ENCODE results near the gene KLHL29. TPM values are rescaled to one million over a fixed set of nuclear protein-coding genes. Genes with fewer than 3 reads are reported as not detected.

KLHL29 gene
- total RNA-seq, 1 experiment from 2014 or later, result 7.7 TPM

- TF ChIP-seq REST (IDR thresholded peaks at IDR 0.05; ENCODE audit: insufficient read depth in 1 of 2, low read depth in 2 of 2, low read length in 1 of 2), result no peak
- no peak for TF ChIP-seq TCF7L2 (IDR thresholded peaks at IDR 0.05; ENCODE audit: low read depth, low read length)
- no peak for TF ChIP-seq SIN3A (IDR thresholded peaks at IDR 0.05; ENCODE audit: borderline replicate concordance, insufficient read depth, low read depth, low read length)
- TF ChIP-seq CTCF (IDR thresholded peaks at IDR 0.05), result no peak
- TF ChIP-seq POLR2AphosphoS5 (IDR thresholded peaks at IDR 0.05; ENCODE audit: low read depth, low read length), result no peak
- BruUV-seq (replicated peaks), result no TSS peak
- Histone ChIP-seq H3K27ac (ENCODE audit: low read length) (no peak overlapping the region), H3K27me3 (ENCODE audit: control insufficient read depth, insufficient read depth, low read length) (no peaks in the 10 kb centered on the region), H3K4me1 (ENCODE audit: control insufficient read depth, insufficient read depth, low read length) (peaks cover 17% of the 10 kb centered on the region), H3K4me3 (ENCODE audit: low read depth in 2 of 2, low read length in 2 of 2) (no peak overlapping the region), H3K9me3 (ENCODE audit: control insufficient read depth, insufficient read depth, low read depth, low read length) (no peaks in the 10 kb centered on the region), H3K36me3 (ENCODE audit: control insufficient read depth, insufficient read depth, low read length) (no peaks in the 10 kb centered on the region)
- in situ Hi-C loops (cut with HindIII; ENCODE audit: low pct_unique_long_range_greater_than_20kb, low sequenced_read_pairs) (no loop called here), intact Hi-C loops (cut with micrococcal nuclease; ENCODE audit: unreplicated experiment) (no loop called here)
- POLR2A ChIA-PET, result no interaction called here
- ATAC-seq, result no peak
- CTCF ChIA-PET, result no interaction called here
- no peak for DNase-seq (ENCODE audit: low read depth, low spot score)
Observed at GRCh38 chr2:23545396-23545795, 160.4 kb downstream of the KLHL29 start.

GRCh38 chr2:23545811-23546210 is 160.8 kb downstream of the KLHL29 start:
- Histone ChIP-seq H3K9me3 (ENCODE audit: control insufficient read depth, insufficient read depth, low read depth, low read length) (no peaks in the 10 kb centered on the region), H3K36me3 (ENCODE audit: control insufficient read depth, insufficient read depth, low read length) (no peaks in the 10 kb centered on the region), H3K4me3 (ENCODE audit: low read depth in 2 of 2, low read length in 2 of 2) (no peak overlapping the region), H3K27ac (ENCODE audit: low read length) (no peak overlapping the region), H3K4me1 (ENCODE audit: control insufficient read depth, insufficient read depth, low read length) (peaks cover 17% of the 10 kb centered on the region), H3K27me3 (ENCODE audit: control insufficient read depth, insufficient read depth, low read length) (no peaks in the 10 kb centered on the region)
- DNase-seq (ENCODE audit: low read depth, low spot score), result no peak
- intact Hi-C loops (cut with micrococcal nuclease; ENCODE audit: unreplicated experiment), result no loop called here
- no peak for ATAC-seq
- in situ Hi-C loops (cut with HindIII; ENCODE audit: low pct_unique_long_range_greater_than_20kb, low sequenced_read_pairs), result no loop called here
- no TSS peak for BruUV-seq (replicated peaks)
- TF ChIP-seq TCF7L2 (IDR thresholded peaks at IDR 0.05; ENCODE audit: low read depth, low read length), result no peak
- TF ChIP-seq POLR2AphosphoS5 (IDR thresholded peaks at IDR 0.05; ENCODE audit: low read depth, low read length), result no peak
- no peak for TF ChIP-seq SIN3A (IDR thresholded peaks at IDR 0.05; ENCODE audit: borderline replicate concordance, insufficient read depth, low read depth, low read length)
- no peak for TF ChIP-seq CTCF (IDR thresholded peaks at IDR 0.05)
- no peak for TF ChIP-seq REST (IDR thresholded peaks at IDR 0.05; ENCODE audit: insufficient read depth in 1 of 2, low read depth in 2 of 2, low read length in 1 of 2)
- CTCF ChIA-PET, result no interaction called here
- POLR2A ChIA-PET, result no interaction called here

All from Panc1 (cell line).